ENCODE data around the gene ECM2.

Gene ECM2

GRCh38 chr9:92493749-92494387, 41.9 kb downstream of the ECM2 start:
- no peak overlapping the region for H3K4me3 ChIP-seq (ENCODE audit: low read length)
- TF ChIP-seq CTCF (IDR thresholded peaks at IDR 0.05; ENCODE audit: insufficient read depth, low read depth, low read length, missing control alignments) = no peak
- DNase-seq (ENCODE audit: low read depth) = no peak

GRCh38 chr9:92492781-92493401, 42.9 kb downstream of the ECM2 start:
- no peak for TF ChIP-seq CTCF (IDR thresholded peaks at IDR 0.05; ENCODE audit: insufficient read depth, low read depth, low read length, missing control alignments)

GRCh38 chr9:92488681-92489550, 46.9 kb downstream of the ECM2 start:
- TF ChIP-seq CTCF (IDR thresholded peaks at IDR 0.05; ENCODE audit: insufficient read depth, low read depth, low read length, missing control alignments) = no peak
- no peak overlapping the region for H3K4me3 ChIP-seq (ENCODE audit: low read length)
- DNase-seq (ENCODE audit: low read depth) = peak; percentile 32

More at GRCh38 chr9:92492781-92493401, 42.9 kb downstream of the ECM2 start:
- no peak overlapping the region for H3K4me3 ChIP-seq (ENCODE audit: low read length)
- DNase-seq (ENCODE audit: low read depth) = no peak

- TF ChIP-seq CTCF (IDR thresholded peaks at IDR 0.05; ENCODE audit: insufficient read depth, low read depth, low read length, missing control alignments) = no peak
- no peak for DNase-seq (ENCODE audit: low read depth)
Measured at GRCh38 chr9:92486371-92486770, 49.4 kb downstream of the ECM2 start.

GRCh38 chr9:92484563-92484962, 51.2 kb downstream of the ECM2 start:
- no peak for TF ChIP-seq CTCF (IDR thresholded peaks at IDR 0.05; ENCODE audit: insufficient read depth, low read depth, low read length, missing control alignments)
- no peak for DNase-seq (ENCODE audit: low read depth)
- no peak overlapping the region for H3K4me3 ChIP-seq (ENCODE audit: low read length)

More at GRCh38 chr9:92486371-92486770, 49.4 kb downstream of the ECM2 start:
- no peak overlapping the region for H3K4me3 ChIP-seq (ENCODE audit: low read length)

GRCh38 chr9:92483627-92484545, 51.9 kb downstream of the ECM2 start:
- TF ChIP-seq CTCF (IDR thresholded peaks at IDR 0.05; ENCODE audit: insufficient read depth, low read depth, low read length, missing control alignments) = no peak
- H3K4me3 ChIP-seq (ENCODE audit: low read length) = no peak overlapping the region
- DNase-seq (ENCODE audit: low read depth) = no peak
